Transverse colon (tissue), 3 donors: Measurements from ENCODE around the gene KRTAP6-3.

Source experiments
- EP300 ChIP-seq: sonication (generic); formaldehyde crosslinking; IDR thresholded peaks from one replicate; pipeline ENCODE4 v1.6.1; 2017; ENCODE audit warnings: antibody characterized with exemption, low read depth
- TF ChIP-seq, protein P1 (sequence below), 5 experiments: fragments of 200-600 bp in 3 of 5; fragments of 450-650 bp in 2 of 5; sonication (generic) in 3 of 5; IDR thresholded peaks; 1 replicate in 2 of 5; 2 replicates in 3 of 5; pipeline ENCODE4 v1.5.1; 2016 to 2017; ENCODE audit warnings: antibody characterized with exemption in 5 of 5, inconsistent platforms in 3 of 5, mild to moderate bottlenecking in 2 of 5, moderate library complexity in 1 of 5

DNA sequence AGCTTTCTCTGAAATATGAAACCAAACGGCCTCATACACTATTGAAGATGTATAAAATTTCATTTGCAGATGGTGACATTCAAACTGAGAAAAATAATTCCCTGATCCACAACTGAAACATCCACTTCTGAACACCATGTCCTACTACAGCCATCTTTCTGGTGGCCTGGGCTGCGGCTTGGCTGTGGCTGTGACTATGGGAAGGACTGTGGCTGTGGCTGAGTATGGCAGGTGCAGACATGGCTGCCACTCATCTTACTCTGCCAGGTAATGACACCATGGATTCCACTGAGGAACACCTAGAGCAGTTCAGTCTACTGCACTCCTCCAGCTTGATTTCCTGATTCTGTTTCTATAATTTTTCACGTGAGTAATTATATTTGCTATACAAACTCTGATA is 28.3 kb downstream of the KRTAP6-3 start, which contains the start of gene KRTAP20-4:
- TF ChIP-seq, protein P1, sequence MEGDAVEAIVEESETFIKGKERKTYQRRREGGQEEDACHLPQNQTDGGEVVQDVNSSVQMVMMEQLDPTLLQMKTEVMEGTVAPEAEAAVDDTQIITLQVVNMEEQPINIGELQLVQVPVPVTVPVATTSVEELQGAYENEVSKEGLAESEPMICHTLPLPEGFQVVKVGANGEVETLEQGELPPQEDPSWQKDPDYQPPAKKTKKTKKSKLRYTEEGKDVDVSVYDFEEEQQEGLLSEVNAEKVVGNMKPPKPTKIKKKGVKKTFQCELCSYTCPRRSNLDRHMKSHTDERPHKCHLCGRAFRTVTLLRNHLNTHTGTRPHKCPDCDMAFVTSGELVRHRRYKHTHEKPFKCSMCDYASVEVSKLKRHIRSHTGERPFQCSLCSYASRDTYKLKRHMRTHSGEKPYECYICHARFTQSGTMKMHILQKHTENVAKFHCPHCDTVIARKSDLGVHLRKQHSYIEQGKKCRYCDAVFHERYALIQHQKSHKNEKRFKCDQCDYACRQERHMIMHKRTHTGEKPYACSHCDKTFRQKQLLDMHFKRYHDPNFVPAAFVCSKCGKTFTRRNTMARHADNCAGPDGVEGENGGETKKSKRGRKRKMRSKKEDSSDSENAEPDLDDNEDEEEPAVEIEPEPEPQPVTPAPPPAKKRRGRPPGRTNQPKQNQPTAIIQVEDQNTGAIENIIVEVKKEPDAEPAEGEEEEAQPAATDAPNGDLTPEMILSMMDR (IDR thresholded peaks at IDR 0.05) = no peak
- no peak for TF ChIP-seq EP300
